Osteocyte (in vitro differentiated cells): ENCODE measurements around the gene ATG2B. TPM values are rescaled to one million over a fixed set of nuclear protein-coding genes. Genes with fewer than 3 reads are reported as not detected.

Source experiments
- DNase-seq: peaks from one replicate; pipeline ENCODE4 v3.0.0; 2021; ENCODE audit warnings: mixed read lengths; ENCODE audit not compliant: unreplicated experiment; ENCODE audit errors: extremely low spot score
- H3K27ac Mint-ChIP-seq: one replicate; pipeline ENCODE4 v1.8.0; 2021; ENCODE audit warnings: mild to moderate bottlenecking, mixed read lengths; ENCODE audit not compliant: unreplicated experiment
- H3K27me3 Mint-ChIP-seq: one replicate; pipeline ENCODE4 v1.8.0; 2021; ENCODE audit warnings: mixed read lengths; ENCODE audit not compliant: unreplicated experiment
- H3K36me3 Mint-ChIP-seq: one replicate; pipeline ENCODE4 v1.8.0; 2021; ENCODE audit warnings: mixed read lengths; ENCODE audit not compliant: unreplicated experiment
- H3K4me1 Mint-ChIP-seq: one replicate; pipeline ENCODE4 v1.8.0; 2021; ENCODE audit warnings: mixed read lengths; ENCODE audit not compliant: unreplicated experiment
- H3K4me3 Mint-ChIP-seq: one replicate; pipeline ENCODE4 v1.8.0; 2021; ENCODE audit warnings: mild to moderate bottlenecking, moderate library complexity, mixed read lengths; ENCODE audit not compliant: unreplicated experiment
- H3K9me3 Mint-ChIP-seq: one replicate; pipeline ENCODE4 v1.8.0; 2021; ENCODE audit warnings: mixed read lengths; ENCODE audit not compliant: unreplicated experiment
- CTCF ChIP-seq: fragments of 200-600 bp; sonication (generic); IDR thresholded peaks from 2 replicates; pipeline ENCODE4 v1.5.0; 2021; ENCODE audit warnings: antibody characterized with exemption, mild to moderate bottlenecking, moderate library complexity
- total RNA-seq: library from RNA; stranded (reverse); gene quantifications from 2 replicates; pipeline ENCODE4 v1.2.1, GENCODE V29; 2021

Gene ATG2B
- total RNA-seq, 1 donor from 2014 or later = 26.9 TPM

GRCh38 chr14:96273629-96274028, 89.5 kb downstream of the ATG2B start:
- Mint-ChIP-seq H3K4me1 (peaks cover 14% of the 10 kb centered on the region), H3K27me3 (no peaks in the 10 kb centered on the region), H3K9me3 (peaks cover 13% of the 10 kb centered on the region), H3K36me3 (peaks cover 3% of the 10 kb centered on the region), H3K27ac (no peak overlapping the region), H3K4me3 (no peak overlapping the region)
- TF ChIP-seq CTCF = no peak
- DNase-seq = peak; percentile 32

- peaks cover 3% of the 10 kb centered on the region for H3K36me3 Mint-ChIP-seq
- no peak for TF ChIP-seq CTCF
- no peak overlapping the region for H3K27ac Mint-ChIP-seq
- no peak overlapping the region for H3K4me3 Mint-ChIP-seq
- peak; percentile 40 for DNase-seq
- H3K4me1 Mint-ChIP-seq = peaks cover 20% of the 10 kb centered on the region
- H3K9me3 Mint-ChIP-seq = peaks cover 13% of the 10 kb centered on the region
- no peaks in the 10 kb centered on the region for H3K27me3 Mint-ChIP-seq
Observed at GRCh38 chr14:96272777-96273473, 90.2 kb downstream of the ATG2B start.

- no peak for TF ChIP-seq CTCF
- H3K4me1 Mint-ChIP-seq = peaks cover 33% of the 10 kb centered on the region
- DNase-seq = no peak
- H3K27me3 Mint-ChIP-seq = no peaks in the 10 kb centered on the region
- no peak overlapping the region for H3K27ac Mint-ChIP-seq
- H3K4me3 Mint-ChIP-seq = no peak overlapping the region
- no peaks in the 10 kb centered on the region for H3K36me3 Mint-ChIP-seq
- H3K9me3 Mint-ChIP-seq = peaks cover 13% of the 10 kb centered on the region
Observed at GRCh38 chr14:96271421-96271762, 91.7 kb downstream of the ATG2B start.

GRCh38 chr14:96270565-96271420, 92.3 kb downstream of the ATG2B start:
- TF ChIP-seq CTCF = no peak

GRCh38 chr14:96269359-96269710, 93.8 kb downstream of the ATG2B start:
- Mint-ChIP-seq H3K4me3 (no peak overlapping the region), H3K27ac (peak overlapping the region; percentile 44), H3K4me1 (peaks cover 33% of the 10 kb centered on the region), H3K36me3 (no peaks in the 10 kb centered on the region), H3K27me3 (no peaks in the 10 kb centered on the region), H3K9me3 (peaks cover 13% of the 10 kb centered on the region)
- TF ChIP-seq CTCF = no peak
- DNase-seq = no peak

More at GRCh38 chr14:96270565-96271420, 92.3 kb downstream of the ATG2B start:
- Mint-ChIP-seq H3K9me3 (peaks cover 13% of the 10 kb centered on the region), H3K4me1 (peaks cover 38% of the 10 kb centered on the region), H3K36me3 (no peaks in the 10 kb centered on the region), H3K27ac (no peak overlapping the region), H3K27me3 (no peaks in the 10 kb centered on the region), H3K4me3 (no peak overlapping the region)
- DNase-seq = peak; percentile 44
